IPS-18c (cell line): Measurements from ENCODE around the gene ATP13A1.
"Not testable (repeated sequence)": the region's sequence is repeated elsewhere in the genome, so short reads cannot be mapped to it uniquely, and the experiment has no call there.

ENCODE experiments used
- H3K4me3 ChIP-seq: 2 replicates; pipeline ENCODE4 v1.7.0; 2013; ENCODE audit warnings: low read depth, mild to moderate bottlenecking, low read length, moderate library complexity; ENCODE audit not compliant: insufficient read depth
- H3K9me3 ChIP-seq: one replicate; pipeline ENCODE4 v1.6.1; 2013; ENCODE audit warnings: mild to moderate bottlenecking, low read length, moderate library complexity; ENCODE audit not compliant: control insufficient read depth, insufficient read depth

Gene ATP13A1

GRCh38 chr19:19663256-19664120, at the start of gene ATP13A1:
Gene ATP13A1, minus strand, starts transcription at chr19:19663676. Its CDS starts 10 bp downstream, at chr19:19663666.
- H3K4me3 ChIP-seq, result peak within 1 kb of the TSS; percentile 95
- H3K9me3 ChIP-seq, result peaks cover 2% of the 10 kb centered on the region

- no peak overlapping the region for H3K4me3 ChIP-seq
These were observed 48.7 kb upstream of the ATP13A1 start for GRCh38 chr19:19711934-19712828.

GRCh38 chr19:19711306-19711933, 47.9 kb upstream of the ATP13A1 start:
- no peak overlapping the region; the same call in 1 of the 2 replicates for H3K4me3 ChIP-seq
- H3K9me3 ChIP-seq, result peaks cover 38% of the 10 kb centered on the region

More at GRCh38 chr19:19711934-19712828, 48.7 kb upstream of the ATP13A1 start:
- H3K9me3 ChIP-seq, result peaks cover 41% of the 10 kb centered on the region

DNA sequence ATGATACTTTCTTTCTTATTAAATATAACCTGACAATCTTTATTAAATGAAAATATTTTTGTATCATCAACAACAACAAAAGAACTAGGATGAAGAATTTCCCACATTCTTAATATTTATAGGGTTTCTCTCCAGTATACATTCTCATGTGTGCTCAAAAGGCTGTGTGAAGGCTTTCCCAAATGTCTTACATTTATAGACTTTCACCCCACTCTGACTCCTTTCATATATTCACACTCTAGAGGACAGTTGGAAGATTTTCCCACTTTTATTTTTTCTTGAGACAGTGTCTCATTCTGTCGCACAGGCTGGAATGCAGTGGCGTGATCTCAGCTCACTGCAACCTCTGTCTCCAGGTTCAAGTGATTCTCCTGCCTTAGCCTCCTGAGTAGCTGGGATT, 47.0 kb upstream of the ATP13A1 start:
- no peak overlapping the region for H3K4me3 ChIP-seq
- peaks cover 31% of the 10 kb centered on the region for H3K9me3 ChIP-seq

GRCh38 chr19:19704836-19705235, 41.4 kb upstream of the ATP13A1 start:
- peaks cover 15% of the 10 kb centered on the region for H3K9me3 ChIP-seq

DNA sequence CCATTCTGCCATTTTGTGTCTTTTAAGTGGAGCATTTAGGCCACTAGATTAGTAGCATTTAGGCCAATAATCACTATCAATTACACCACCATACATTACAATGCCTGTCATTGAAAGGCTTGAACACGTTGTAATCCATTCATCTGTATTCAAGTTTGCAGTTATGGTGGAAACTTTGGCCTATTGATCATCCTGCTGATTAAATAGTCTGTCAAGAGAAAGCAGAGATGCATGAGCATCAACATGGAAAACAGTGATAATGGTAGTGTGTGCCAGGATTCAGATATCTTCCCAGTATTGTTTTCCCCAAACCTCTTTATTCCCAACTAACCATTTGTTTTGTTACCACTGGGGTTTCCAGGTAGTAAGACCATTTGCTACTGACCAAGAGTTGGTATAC, 37.0 kb upstream of the ATP13A1 start:
- H3K4me3 ChIP-seq, H3K9me3 ChIP-seq: not testable (repeated sequence)

More at GRCh38 chr19:19704836-19705235, 41.4 kb upstream of the ATP13A1 start:
- H3K4me3 ChIP-seq, result no peak overlapping the region; the same call in 1 of the 2 replicates

- Histone ChIP-seq H3K4me3 (no peak overlapping the region), H3K9me3 (peaks cover 2% of the 10 kb centered on the region)
These were observed 34.1 kb upstream of the ATP13A1 start for GRCh38 chr19:19697589-19697988.

DNA sequence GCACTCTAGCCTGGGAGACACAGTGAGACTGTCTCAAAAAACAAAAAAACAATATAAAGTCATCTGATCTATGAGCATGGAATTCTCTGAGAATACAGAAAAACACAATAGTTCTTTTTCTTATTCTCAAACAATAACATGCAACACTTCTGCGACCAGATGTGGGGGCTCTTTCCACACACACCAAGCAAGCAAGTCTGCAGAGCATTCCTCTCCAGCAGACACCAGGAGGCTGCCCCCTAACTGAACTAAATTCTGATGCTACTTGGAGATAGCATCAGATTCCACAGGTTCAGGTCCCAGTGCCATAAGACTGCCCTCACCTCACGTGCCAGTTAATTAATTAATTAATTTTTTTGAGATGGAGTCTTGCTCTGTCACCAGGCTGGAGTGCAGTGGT, 32.9 kb upstream of the ATP13A1 start:
- Histone ChIP-seq H3K9me3 (peaks cover 2% of the 10 kb centered on the region), H3K4me3 (no peak overlapping the region)

GRCh38 chr19:19691683-19692082, 28.2 kb upstream of the ATP13A1 start:
- no peak overlapping the region for H3K4me3 ChIP-seq
- no peaks in the 10 kb centered on the region for H3K9me3 ChIP-seq

DNA sequence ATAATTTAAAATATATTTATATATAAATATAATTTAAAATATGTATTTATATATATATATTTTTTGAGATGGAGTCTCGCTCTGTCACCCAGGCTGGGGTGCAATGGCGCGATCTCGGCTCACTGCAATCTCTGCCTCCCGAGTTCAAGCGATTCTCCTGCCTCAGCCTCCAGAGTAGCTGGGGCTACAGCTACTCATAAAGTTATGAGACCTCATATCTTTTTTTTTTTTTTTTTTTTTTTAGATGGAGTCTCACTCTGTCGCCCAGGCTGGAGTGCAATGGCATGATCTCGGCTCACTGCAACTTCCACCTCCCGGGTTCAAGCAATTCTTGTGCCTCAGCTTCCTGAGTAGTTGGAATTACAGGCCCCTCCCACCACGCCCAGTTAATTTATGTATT, 25.5 kb upstream of the ATP13A1 start:
- H3K9me3 ChIP-seq, result not testable (repeated sequence)

GRCh38 chr19:19687090-19687489, 23.6 kb upstream of the ATP13A1 start:
- peaks cover 2% of the 10 kb centered on the region for H3K9me3 ChIP-seq
- H3K4me3 ChIP-seq, result no peak overlapping the region

More for the DNA sequence above, 25.5 kb upstream of the ATP13A1 start:
- H3K4me3 ChIP-seq, result not testable (repeated sequence)

GRCh38 chr19:19686580-19686979, 23.1 kb upstream of the ATP13A1 start:
- Histone ChIP-seq H3K4me3 (no peak overlapping the region), H3K9me3 (peaks cover 2% of the 10 kb centered on the region)

DNA sequence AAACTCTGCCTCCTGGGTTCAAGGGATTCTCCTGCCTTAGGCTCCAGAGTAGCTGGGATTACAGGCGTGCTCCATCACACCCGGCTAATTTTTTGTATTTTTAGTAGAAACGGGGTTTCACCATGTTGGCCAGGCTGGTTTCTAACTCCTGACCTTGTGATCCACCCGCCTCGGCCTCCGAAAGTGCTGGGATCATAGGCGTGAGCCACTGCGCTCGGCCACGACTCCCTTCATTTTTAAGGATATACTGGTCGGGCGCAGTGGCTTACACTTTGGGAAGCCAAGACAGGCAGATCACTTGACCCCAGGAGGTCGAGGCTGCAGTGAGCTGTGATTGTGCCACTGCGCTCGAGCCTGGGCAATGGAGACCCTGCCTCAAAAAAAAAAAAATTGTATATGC, 22.6 kb upstream of the ATP13A1 start:
- not testable (repeated sequence) for H3K4me3 ChIP-seq, H3K9me3 ChIP-seq

GRCh38 chr19:19679176-19680073, 15.9 kb upstream of the ATP13A1 start:
- Histone ChIP-seq H3K9me3 (peaks cover 4% of the 10 kb centered on the region), H3K4me3 (no peak overlapping the region)

DNA sequence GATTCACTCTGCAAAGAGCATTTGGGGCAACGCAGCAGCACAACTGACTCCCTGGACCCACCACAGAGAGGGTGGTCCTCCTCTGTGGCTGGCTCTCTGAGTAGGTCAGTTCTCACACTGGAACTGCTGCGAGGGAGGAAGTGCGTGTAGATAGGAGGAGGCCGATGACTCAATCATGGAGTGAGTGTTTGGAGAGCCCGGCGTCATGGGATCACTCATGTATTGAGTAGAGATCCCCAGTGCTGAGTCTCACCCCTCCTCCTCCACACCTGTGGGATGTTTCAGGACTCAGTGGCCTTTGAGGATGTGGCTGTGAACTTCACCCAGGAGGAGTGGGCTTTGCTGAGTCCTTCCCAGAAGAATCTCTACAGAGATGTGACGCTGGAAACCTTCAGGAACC, 14.1 kb upstream of the ATP13A1 start:
- Histone ChIP-seq H3K4me3 (no peak overlapping the region), H3K9me3 (peaks cover 4% of the 10 kb centered on the region)

DNA sequence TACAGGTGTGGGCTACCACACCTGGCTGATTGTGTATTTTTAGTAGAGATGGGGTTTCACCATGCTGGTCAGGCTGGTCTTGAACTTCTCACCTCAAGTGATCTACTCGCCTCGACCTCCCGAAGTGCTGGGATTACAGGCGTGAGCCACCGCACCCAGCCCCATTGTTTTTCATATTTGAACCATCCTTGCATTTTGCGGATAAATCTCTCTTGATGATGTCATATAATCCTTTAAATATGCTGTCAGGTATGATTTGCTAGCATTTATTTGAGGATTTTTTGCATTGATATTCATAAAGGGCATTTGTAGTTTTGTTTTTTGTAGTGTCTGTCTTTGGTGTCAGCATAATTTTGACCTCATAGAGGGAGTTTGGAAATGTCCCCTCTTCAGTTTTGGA, 10.8 kb upstream of the ATP13A1 start:
- Histone ChIP-seq H3K9me3 (peaks cover 4% of the 10 kb centered on the region), H3K4me3 (no peak overlapping the region)
